Measurements from ENCODE around the gene FOXO3. TPM values are rescaled to one million over a fixed set of nuclear protein-coding genes. Genes with fewer than 3 reads are reported as not detected.
A peak's percentile ranks its signal among the peaks of the same experiment; 100 is the strongest.
"Not testable (repeated sequence)": the region's sequence is repeated elsewhere in the genome, so short reads cannot be mapped to it uniquely, and the experiment has no call there.

FOXO3 gene
- total and polyA plus RNA-seq, 3 donors from 2014 or later, result 27.5 to 112 (median 81.5) TPM

DNA sequence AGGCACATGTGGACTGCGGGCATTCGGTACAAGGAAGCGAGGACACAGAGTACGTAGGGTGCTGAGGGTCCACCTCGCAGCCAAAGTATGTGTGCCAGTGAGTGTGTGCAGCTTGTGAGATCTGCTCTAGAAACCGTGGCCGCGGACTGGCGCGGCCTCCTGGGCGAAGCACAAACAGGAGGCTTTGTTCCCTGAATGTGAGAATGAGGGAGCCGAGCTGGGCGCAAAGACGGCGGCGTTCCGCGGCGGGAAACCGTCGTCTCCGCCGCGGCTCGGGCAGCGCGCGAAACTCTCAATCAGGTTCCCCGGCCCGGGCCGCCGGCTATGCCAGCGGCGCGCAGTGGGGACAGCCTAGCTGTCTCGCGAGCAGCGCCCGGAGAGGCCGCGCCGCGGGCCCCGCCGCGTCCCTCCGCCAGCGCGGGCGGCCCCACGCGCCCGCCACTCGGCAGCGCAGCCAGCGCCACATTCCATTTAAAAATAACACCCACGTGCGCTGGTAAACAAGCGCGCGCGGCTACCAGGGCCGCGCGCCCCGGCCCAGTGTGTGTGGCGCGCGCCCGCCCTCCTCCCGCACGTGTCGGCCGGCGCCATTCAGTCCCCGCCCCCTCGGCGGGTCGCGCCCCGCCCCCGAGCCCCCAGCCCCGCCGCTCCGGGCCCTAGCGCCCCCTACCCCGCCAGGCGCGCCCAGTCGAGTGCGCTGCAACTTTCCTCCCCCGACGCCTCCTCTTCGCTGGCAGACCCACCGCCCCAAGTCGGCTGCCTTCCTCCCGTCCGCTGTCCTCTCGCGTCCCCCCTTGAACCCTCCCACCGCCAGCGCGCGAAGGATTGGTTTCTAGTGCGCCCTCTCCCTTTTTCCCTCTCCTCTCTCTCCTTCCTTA is 3.0 kb upstream of the FOXO3 start:
- TF ChIP-seq, protein P1, sequence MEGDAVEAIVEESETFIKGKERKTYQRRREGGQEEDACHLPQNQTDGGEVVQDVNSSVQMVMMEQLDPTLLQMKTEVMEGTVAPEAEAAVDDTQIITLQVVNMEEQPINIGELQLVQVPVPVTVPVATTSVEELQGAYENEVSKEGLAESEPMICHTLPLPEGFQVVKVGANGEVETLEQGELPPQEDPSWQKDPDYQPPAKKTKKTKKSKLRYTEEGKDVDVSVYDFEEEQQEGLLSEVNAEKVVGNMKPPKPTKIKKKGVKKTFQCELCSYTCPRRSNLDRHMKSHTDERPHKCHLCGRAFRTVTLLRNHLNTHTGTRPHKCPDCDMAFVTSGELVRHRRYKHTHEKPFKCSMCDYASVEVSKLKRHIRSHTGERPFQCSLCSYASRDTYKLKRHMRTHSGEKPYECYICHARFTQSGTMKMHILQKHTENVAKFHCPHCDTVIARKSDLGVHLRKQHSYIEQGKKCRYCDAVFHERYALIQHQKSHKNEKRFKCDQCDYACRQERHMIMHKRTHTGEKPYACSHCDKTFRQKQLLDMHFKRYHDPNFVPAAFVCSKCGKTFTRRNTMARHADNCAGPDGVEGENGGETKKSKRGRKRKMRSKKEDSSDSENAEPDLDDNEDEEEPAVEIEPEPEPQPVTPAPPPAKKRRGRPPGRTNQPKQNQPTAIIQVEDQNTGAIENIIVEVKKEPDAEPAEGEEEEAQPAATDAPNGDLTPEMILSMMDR (IDR thresholded peaks at IDR 0.05), result no peak
- TF ChIP-seq POLR2A (IDR thresholded peaks at IDR 0.05), result no peak
- H3K4me1 ChIP-seq, result peaks cover 12% of the 10 kb centered on the region
- H3K27ac ChIP-seq, result peak overlapping the region; percentile 98 to 100
- peak overlapping the region; percentile 87 to 98 for H3K4me3 ChIP-seq
- intact Hi-C loops (cut with DNase I; ENCODE audit: low total_unique reads), result loop anchor here (10.0 kb wide), 1 partner anchor 227 kb away; no protein-coding TSS in a partner anchor
- DNase-seq, result peak; percentile 90
- 0 to 1% methylated on average over 59 to 97 of the region's 105 CpGs for WGBS, 2 donors
- H3K27me3 ChIP-seq, result no peaks in the 10 kb centered on the region
- no peaks in the 10 kb centered on the region for H3K36me3 ChIP-seq (ENCODE audit: low read depth, missing control alignments)
- no peaks in the 10 kb centered on the region for H3K9me3 ChIP-seq

DNA sequence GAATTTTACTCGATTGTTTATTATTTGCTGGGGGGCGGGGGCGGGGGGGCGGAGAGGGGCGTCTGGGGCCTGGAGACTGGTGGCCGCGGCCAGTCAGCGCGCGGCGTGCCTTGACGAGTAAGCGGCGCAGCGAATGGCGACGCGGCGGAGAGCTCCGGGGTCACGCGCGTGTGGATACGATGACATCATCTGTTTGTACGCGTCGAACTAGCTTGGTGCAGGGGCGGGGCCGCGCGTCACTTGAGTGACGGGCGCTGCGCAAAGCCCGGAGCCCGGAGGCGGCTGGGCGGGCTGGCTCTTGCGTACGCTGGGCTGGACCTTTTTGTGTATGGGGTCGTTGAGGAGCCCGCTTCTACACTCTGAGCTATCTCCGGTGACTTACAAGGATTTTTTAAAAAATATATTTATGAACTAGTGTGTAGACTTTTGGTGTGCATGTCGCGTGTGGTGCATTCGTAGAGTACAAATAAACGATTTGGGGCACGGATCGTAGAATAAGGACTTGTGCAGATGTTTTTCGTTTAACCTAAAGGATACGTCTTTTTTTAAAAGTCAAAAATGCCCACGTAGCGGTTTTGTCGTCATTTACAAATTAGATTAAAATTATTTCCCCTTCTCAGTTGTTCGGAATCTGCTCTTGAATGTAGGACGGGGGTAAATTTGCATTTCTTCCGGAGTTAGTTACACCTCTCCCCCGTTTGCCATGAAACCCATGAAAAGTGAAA is 2.2 kb upstream of the FOXO3 start:
- intact Hi-C loops (cut with DNase I; ENCODE audit: low total_unique reads), result loop anchor here (10.0 kb wide), 1 partner anchor 226 kb away; no protein-coding TSS in a partner anchor
- peak; percentile 99 for DNase-seq
- Histone ChIP-seq H3K4me3 (peak overlapping the region; percentile 87 to 98), H3K36me3 (ENCODE audit: low read depth, missing control alignments) (no peaks in the 10 kb centered on the region), H3K27me3 (no peaks in the 10 kb centered on the region), H3K9me3 (no peaks in the 10 kb centered on the region), H3K27ac (peak overlapping the region; percentile 98 to 100), H3K4me1 (peaks cover 12% of the 10 kb centered on the region)
- WGBS, 2 donors, result 0% methylated on average over 55 to 58 of the region's 58 CpGs
- peak; percentile 93 for TF ChIP-seq POLR2A (IDR thresholded peaks at IDR 0.05)
- TF ChIP-seq, protein P1 (IDR thresholded peaks at IDR 0.05), result no peak

DNA sequence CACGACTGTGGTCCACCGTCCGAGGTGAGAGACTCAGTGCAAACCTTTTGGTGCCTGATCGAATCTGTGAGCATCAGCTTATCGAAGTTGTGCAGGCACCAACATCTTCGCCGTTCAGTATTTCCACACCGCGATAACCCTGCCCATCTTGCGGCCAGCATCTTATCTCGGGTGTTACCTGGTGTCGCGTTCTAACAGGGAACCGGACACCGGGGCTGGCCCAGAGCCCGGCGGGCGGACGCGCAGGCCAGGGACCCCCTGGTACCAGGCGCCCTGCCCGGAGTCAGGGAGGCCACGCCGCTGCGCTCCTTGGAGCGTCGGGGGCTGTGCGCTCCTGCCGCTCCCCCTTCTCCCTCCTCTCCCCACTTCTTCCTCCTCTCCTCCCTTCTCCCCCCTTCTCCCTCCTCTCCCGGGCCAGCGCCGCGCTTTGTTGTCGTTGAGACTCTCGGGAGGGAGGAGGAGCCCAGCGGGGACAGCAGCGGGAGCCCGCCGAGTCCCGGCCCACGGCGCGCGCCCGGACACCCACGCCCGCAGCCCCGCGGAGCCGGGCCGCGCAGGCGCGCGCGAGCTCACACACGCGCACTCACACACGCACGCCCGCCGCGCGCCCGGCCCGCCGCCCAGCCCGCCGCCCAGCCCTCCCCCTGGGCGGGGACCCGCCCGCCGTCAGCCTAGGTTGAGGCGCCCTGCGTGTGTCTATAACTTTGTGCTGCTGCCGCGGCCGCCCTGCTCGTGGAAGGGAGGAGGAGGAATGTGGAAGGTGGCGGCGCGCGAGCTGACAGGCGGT is 1.4 kb upstream of the FOXO3 start:
- 0 to 1% methylated on average over 39 to 69 of the region's 84 CpGs for WGBS, 2 donors
- intact Hi-C loops (cut with DNase I; ENCODE audit: low total_unique reads), result loop anchor here (10.0 kb wide), 1 partner anchor 226 kb away; no protein-coding TSS in a partner anchor
- H3K4me3 ChIP-seq, result peak overlapping the region; percentile 87 to 98

DNA sequence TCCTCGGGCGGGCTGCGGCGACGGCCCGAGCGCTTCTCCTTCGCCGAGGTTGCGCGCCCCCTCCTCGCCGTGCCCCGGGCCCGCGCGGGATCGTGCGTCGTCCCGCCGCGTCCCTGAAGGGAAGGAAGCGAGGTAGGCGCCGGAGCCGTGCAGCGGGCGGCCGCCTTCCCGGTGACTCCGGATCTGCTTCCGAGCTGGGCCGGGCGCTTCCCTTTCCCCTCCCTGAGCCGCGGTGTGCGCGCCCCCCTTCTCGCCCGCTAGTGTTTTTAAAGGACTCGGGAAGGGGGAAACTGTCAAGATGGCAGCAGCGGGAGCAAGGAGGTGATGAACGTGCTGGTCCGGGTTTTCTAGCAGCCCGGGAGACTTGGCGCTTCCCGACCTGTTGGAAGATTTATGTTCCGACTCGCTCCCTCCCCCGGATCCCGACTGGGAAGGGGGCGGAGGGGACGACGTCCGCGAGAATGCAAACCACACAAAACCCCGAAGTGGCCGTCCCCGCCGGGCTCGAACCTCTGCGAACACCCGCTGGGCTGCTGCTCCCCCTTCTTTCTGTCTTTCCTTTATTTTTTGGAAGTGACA is 744 bp upstream of the FOXO3 start:
- Histone ChIP-seq H3K9me3 (no peaks in the 10 kb centered on the region), H3K27me3 (no peaks in the 10 kb centered on the region), H3K27ac (peak overlapping the region; percentile 92 to 100), H3K4me3 (peak overlapping the region; percentile 87 to 98), H3K4me1 (peaks cover 22% of the 10 kb centered on the region), H3K36me3 (ENCODE audit: low read depth, missing control alignments) (no peaks in the 10 kb centered on the region)
- intact Hi-C loops (cut with DNase I; ENCODE audit: low total_unique reads), result loop anchor here (10.0 kb wide), 3 partner anchors 95 to 335 kb away; no protein-coding TSS in a partner anchor
- 1% methylated on average over 60 of the region's 64 CpGs; no CpG with 5 or more reads in 1 of the 2 donors for WGBS, 2 donors
- peak; percentile 67 for DNase-seq
- no peak for TF ChIP-seq POLR2A (IDR thresholded peaks at IDR 0.05)
- TF ChIP-seq, protein P1 (IDR thresholded peaks at IDR 0.05), result peak in 1 of 3 experiments; percentile 4

More for the DNA sequence above, 1.4 kb upstream of the FOXO3 start:
- TF ChIP-seq POLR2A (IDR thresholded peaks at IDR 0.05), result no peak
- TF ChIP-seq, protein P1 (IDR thresholded peaks at IDR 0.05), result no peak
- H3K27me3 ChIP-seq, result no peaks in the 10 kb centered on the region
- peak overlapping the region; percentile 98 to 100 for H3K27ac ChIP-seq
- peaks cover 15% of the 10 kb centered on the region for H3K4me1 ChIP-seq
- peak; percentile 93 for DNase-seq
- H3K36me3 ChIP-seq (ENCODE audit: low read depth, missing control alignments), result no peaks in the 10 kb centered on the region
- no peaks in the 10 kb centered on the region for H3K9me3 ChIP-seq

DNA sequence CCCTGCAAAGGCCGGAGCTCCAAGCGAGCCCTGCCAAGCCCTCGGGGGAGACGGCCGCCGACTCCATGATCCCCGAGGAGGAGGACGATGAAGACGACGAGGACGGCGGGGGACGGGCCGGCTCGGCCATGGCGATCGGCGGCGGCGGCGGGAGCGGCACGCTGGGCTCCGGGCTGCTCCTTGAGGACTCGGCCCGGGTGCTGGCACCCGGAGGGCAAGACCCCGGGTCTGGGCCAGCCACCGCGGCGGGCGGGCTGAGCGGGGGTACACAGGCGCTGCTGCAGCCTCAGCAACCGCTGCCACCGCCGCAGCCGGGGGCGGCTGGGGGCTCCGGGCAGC is 561 bp downstream of the FOXO3 start:
- intact Hi-C loops (cut with DNase I; ENCODE audit: low total_unique reads), result loop anchor here (10.0 kb wide), 2 partner anchors 94 to 334 kb away; no protein-coding TSS in a partner anchor
- H3K36me3 ChIP-seq (ENCODE audit: low read depth, missing control alignments); H3K9me3 ChIP-seq; H3K27me3 ChIP-seq; DNase-seq: not testable (repeated sequence)
- peak overlapping the region; percentile 92 to 100 for H3K27ac ChIP-seq
- H3K4me3 ChIP-seq, result peak overlapping the region; percentile 87 to 98
- peaks cover 30% of the 10 kb centered on the region for H3K4me1 ChIP-seq
- WGBS, 2 donors, result 1% methylated on average over 23 of the region's 40 CpGs; no CpG with 5 or more reads in 1 of the 2 donors

Measured in testis (tissue), 3 donors.